ENCODE measurements around the gene AP2A2. TPM values are rescaled to one million over a fixed set of nuclear protein-coding genes. Genes with fewer than 3 reads are reported as not detected.

AP2A2 gene
- total RNA-seq, 1 experiment from 2014 or later, result 62.0 TPM

DNA sequence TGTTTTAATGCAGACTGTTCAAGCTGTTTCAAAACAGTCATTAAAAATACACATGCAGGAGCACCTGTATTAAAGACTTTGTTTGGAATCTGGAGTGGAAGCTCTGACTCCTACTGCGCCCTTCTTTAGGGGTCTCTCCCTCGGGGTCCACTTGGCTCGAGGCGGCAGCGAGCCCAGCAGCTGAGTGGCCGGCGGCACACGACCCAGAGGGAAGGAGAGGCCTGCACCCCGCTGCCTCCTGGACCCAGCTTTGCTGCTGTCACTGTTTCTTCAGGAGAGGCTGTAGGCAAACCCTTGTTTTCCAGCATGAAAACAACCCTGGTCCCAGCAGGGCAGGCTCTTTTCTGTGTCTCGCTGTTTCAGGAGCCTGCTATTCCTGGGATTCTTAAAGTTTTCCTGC, 81.6 kb downstream of the AP2A2 start:
- TF ChIP-seq, protein P1, sequence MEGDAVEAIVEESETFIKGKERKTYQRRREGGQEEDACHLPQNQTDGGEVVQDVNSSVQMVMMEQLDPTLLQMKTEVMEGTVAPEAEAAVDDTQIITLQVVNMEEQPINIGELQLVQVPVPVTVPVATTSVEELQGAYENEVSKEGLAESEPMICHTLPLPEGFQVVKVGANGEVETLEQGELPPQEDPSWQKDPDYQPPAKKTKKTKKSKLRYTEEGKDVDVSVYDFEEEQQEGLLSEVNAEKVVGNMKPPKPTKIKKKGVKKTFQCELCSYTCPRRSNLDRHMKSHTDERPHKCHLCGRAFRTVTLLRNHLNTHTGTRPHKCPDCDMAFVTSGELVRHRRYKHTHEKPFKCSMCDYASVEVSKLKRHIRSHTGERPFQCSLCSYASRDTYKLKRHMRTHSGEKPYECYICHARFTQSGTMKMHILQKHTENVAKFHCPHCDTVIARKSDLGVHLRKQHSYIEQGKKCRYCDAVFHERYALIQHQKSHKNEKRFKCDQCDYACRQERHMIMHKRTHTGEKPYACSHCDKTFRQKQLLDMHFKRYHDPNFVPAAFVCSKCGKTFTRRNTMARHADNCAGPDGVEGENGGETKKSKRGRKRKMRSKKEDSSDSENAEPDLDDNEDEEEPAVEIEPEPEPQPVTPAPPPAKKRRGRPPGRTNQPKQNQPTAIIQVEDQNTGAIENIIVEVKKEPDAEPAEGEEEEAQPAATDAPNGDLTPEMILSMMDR (conservative IDR thresholded peaks at IDR 0.05; ENCODE audit: low read depth, low read length), result no peak
- BruUV-seq (replicated peaks), result no TSS peak
- no peak overlapping the region for H3K27ac ChIP-seq (ENCODE audit: low read depth, low read length, poor library complexity, severe bottlenecking)
- CTCF ChIA-PET, result no interaction called here
- H3K27me3 ChIP-seq (replicated peaks; ENCODE audit: insufficient read depth, low read depth, low read length, poor library complexity), result no peaks in the 10 kb centered on the region
- H3K36me3 ChIP-seq (ENCODE audit: insufficient read depth, low read length, poor library complexity, severe bottlenecking), result peaks cover 13% of the 10 kb centered on the region
- H3K9me3 ChIP-seq (ENCODE audit: low read depth, low read length, poor library complexity, severe bottlenecking), result no peaks in the 10 kb centered on the region
- intact Hi-C loops (cut with micrococcal nuclease; ENCODE audit: unreplicated experiment), result no loop called here
- no peak overlapping the region for H3K4me3 ChIP-seq (ENCODE audit: low read depth, low read length, poor library complexity, severe bottlenecking)
- no peak for DNase-seq (ENCODE audit: low spot score)
- POLR2A ChIA-PET (ENCODE audit: low non-redundant PET), result no interaction called here
- H3K4me1 ChIP-seq (ENCODE audit: insufficient read depth, low read length, poor library complexity, severe bottlenecking), result no peaks in the 10 kb centered on the region

DNA sequence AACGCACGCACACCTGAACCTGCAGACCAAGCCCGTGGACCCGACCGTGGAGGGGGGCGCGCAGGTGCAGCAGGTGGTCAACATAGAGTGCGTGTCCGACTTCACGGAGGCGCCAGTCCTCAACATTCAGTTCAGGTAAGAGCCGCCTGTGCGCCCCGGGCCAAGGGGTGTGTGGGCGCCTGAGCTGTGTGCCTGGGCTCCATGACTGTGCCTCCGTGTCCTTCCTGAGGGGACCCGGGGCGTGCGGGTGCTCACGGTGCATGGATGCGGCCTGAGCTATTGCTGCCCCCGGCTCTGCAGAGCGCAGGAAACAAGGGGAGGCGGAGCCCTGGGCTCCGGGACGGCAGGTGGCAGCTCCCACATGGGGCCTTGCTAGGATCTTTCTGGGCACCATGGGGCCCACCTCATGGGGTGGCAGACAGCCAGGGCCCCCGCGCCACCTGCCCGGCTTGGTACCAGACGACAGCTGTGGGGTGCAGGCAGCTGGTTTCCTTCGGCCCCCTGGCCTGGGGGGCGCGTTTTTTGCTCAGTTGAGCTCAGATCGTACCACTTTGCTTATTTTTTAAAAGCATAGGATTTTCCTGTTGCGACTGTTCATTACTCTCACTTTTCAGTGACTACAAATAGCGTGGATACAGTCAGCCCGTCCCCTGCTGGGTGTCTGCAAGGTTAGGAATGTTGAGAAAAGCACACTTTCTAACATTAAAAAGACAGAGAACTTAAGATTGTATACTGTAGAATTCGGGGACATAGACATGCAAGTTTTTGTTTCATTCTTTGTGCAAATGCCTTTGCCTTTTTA, 82.5 kb downstream of the AP2A2 start:
- Histone ChIP-seq H3K4me1 (ENCODE audit: insufficient read depth, low read length, poor library complexity, severe bottlenecking) (no peaks in the 10 kb centered on the region), H3K36me3 (ENCODE audit: insufficient read depth, low read length, poor library complexity, severe bottlenecking) (peaks cover 13% of the 10 kb centered on the region), H3K4me3 (ENCODE audit: low read depth, low read length, poor library complexity, severe bottlenecking) (no peak overlapping the region), H3K9me3 (ENCODE audit: low read depth, low read length, poor library complexity, severe bottlenecking) (no peaks in the 10 kb centered on the region), H3K27ac (ENCODE audit: low read depth, low read length, poor library complexity, severe bottlenecking) (no peak overlapping the region), H3K27me3 (replicated peaks; ENCODE audit: insufficient read depth, low read depth, low read length, poor library complexity) (no peaks in the 10 kb centered on the region)
- DNase-seq (ENCODE audit: low spot score), result no peak
- POLR2A ChIA-PET (ENCODE audit: low non-redundant PET), result no interaction called here
- intact Hi-C loops (cut with micrococcal nuclease; ENCODE audit: unreplicated experiment), result no loop called here
- CTCF ChIA-PET, result no interaction called here
- BruUV-seq (replicated peaks), result no TSS peak
- TF ChIP-seq, protein P1 (conservative IDR thresholded peaks at IDR 0.05; ENCODE audit: low read depth, low read length), result no peak
- no peak for TF ChIP-seq EZH2 (IDR thresholded peaks at IDR 0.05; ENCODE audit: borderline replicate concordance, low read depth, low read length, poor library complexity, severe bottlenecking)

DNA sequence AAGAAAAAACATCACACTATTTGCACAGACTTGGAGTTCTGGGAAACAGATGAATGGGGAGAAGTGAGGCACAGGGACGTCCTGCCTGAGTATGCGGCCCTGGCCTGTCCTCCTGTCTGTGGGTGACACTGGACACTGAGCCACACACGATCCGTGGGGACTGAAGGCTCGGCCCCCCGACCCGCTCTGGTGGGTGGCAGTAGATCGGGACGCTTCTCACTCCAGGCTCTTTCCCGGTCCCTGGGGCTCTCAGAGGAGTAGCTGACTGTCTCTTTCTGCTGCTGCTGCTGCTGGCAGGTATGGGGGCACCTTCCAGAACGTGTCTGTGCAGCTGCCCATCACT, 83.1 kb downstream of the AP2A2 start:
- no peak for DNase-seq (ENCODE audit: low spot score)
- TF ChIP-seq, protein P1 (conservative IDR thresholded peaks at IDR 0.05; ENCODE audit: low read depth, low read length), result no peak
- intact Hi-C loops (cut with micrococcal nuclease; ENCODE audit: unreplicated experiment), result no loop called here
- H3K27ac ChIP-seq (ENCODE audit: low read depth, low read length, poor library complexity, severe bottlenecking), result no peak overlapping the region
- H3K4me1 ChIP-seq (ENCODE audit: insufficient read depth, low read length, poor library complexity, severe bottlenecking), result no peaks in the 10 kb centered on the region
- no TSS peak for BruUV-seq (replicated peaks)
- POLR2A ChIA-PET (ENCODE audit: low non-redundant PET), result no interaction called here
- no peaks in the 10 kb centered on the region for H3K9me3 ChIP-seq (ENCODE audit: low read depth, low read length, poor library complexity, severe bottlenecking)
- peaks cover 13% of the 10 kb centered on the region for H3K36me3 ChIP-seq (ENCODE audit: insufficient read depth, low read length, poor library complexity, severe bottlenecking)
- CTCF ChIA-PET, result no interaction called here
- no peak overlapping the region for H3K4me3 ChIP-seq (ENCODE audit: low read depth, low read length, poor library complexity, severe bottlenecking)
- no peaks in the 10 kb centered on the region for H3K27me3 ChIP-seq (replicated peaks; ENCODE audit: insufficient read depth, low read depth, low read length, poor library complexity)
